OCI-LY1 (cell line): ENCODE results near the gene TUBGCP2.
"Not testable (repeated sequence)": the region's sequence is repeated elsewhere in the genome, so short reads cannot be mapped to it uniquely, and the experiment has no call there.

Source experiments
- H2AFZ ChIP-seq: fragments of 200-600 bp; sonication (generic), shearing (Covaris generic); 2 replicates; pipeline ENCODE4 v1.6.0; 2014; ENCODE audit warnings: antibody characterized with exemption, mild to moderate bottlenecking, low read length
- H3F3A ChIP-seq: fragments of 200-600 bp; sonication (generic), shearing (Covaris generic); 2 replicates; pipeline ENCODE4 v1.6.0; 2014; ENCODE audit warnings: mild to moderate bottlenecking, antibody characterized with exemption, low read length, moderate library complexity; ENCODE audit not compliant: insufficient read depth
- H3K27ac ChIP-seq: fragments of 200-600 bp; sonication (generic); 2 replicates; pipeline ENCODE4 v1.5.1; 2014; ENCODE audit warnings: low read length, mixed run types, mild to moderate bottlenecking, low read depth; ENCODE audit not compliant: poor library complexity, severe bottlenecking
- H3K27me3 ChIP-seq: fragments of 200-600 bp; sonication (generic); 2 replicates; pipeline ENCODE4 v1.6.0; 2014; ENCODE audit warnings: antibody characterized with exemption, mild to moderate bottlenecking, low read length, moderate library complexity; ENCODE audit not compliant: insufficient read depth
- H3K36me3 ChIP-seq: fragments of 200-600 bp; sonication (generic); 2 replicates; pipeline ENCODE4 v1.6.1; 2014; ENCODE audit warnings: mild to moderate bottlenecking, antibody characterized with exemption, low read length, moderate library complexity, mixed read lengths; ENCODE audit not compliant: insufficient read depth
- H3K4me1 ChIP-seq: fragments of 200-600 bp; sonication (generic); 2 replicates; pipeline ENCODE4 v1.5.1; 2014; ENCODE audit warnings: mild to moderate bottlenecking, low read length, moderate library complexity; ENCODE audit not compliant: insufficient read depth, severe bottlenecking
- H3K4me2 ChIP-seq: fragments of 200-600 bp; sonication (generic), shearing (Covaris generic); 2 replicates; pipeline ENCODE4 v1.6.1; 2014; ENCODE audit warnings: low read length
- H3K4me3 ChIP-seq: fragments of 200-600 bp; sonication (generic); 2 replicates; pipeline ENCODE4 v1.5.1; 2014; ENCODE audit warnings: low read length, low read depth, mild to moderate bottlenecking, mixed read lengths; ENCODE audit not compliant: poor library complexity, severe bottlenecking
- H3K79me2 ChIP-seq: fragments of 200-600 bp; shearing (Covaris generic); 2 replicates; pipeline ENCODE4 v1.6.1; 2016; ENCODE audit warnings: mixed run types, low read length, mixed read lengths; ENCODE audit not compliant: insufficient read depth
- H3K9ac ChIP-seq: fragments of 200-600 bp; sonication (generic), shearing (Covaris generic); 2 replicates; pipeline ENCODE4 v1.6.1; 2014; ENCODE audit warnings: mild to moderate bottlenecking, low read length, mixed read lengths
- H3K9me2 ChIP-seq: fragments of 200-600 bp; sonication (generic), shearing (Covaris generic); 2 replicates; pipeline ENCODE4 v1.6.1; 2014; ENCODE audit warnings: low read depth, mild to moderate bottlenecking, low read length, mixed read lengths
- H3K9me3 ChIP-seq: fragments of 200-600 bp; shearing (Covaris generic); 2 replicates; pipeline ENCODE4 v1.6.1; 2014; ENCODE audit warnings: low read length, mixed read lengths
- H4K20me1 ChIP-seq: fragments of 200-600 bp; sonication (generic), shearing (Covaris generic); 2 replicates; pipeline ENCODE4 v1.6.0; 2016; ENCODE audit warnings: mild to moderate bottlenecking, low read length; ENCODE audit not compliant: insufficient read depth
- EZH2 ChIP-seq: fragments of 200-600 bp; sonication (generic), shearing (Covaris generic); IDR thresholded peaks from 2 replicates; pipeline ENCODE4 v1.8.0; 2017; ENCODE audit warnings: borderline replicate concordance, mixed run types, mild to moderate bottlenecking, antibody characterized with exemption, low read length, moderate library complexity, mixed read lengths
- TF ChIP-seq, protein P1 (sequence below): fragments of 200-600 bp; sonication (generic), shearing (Covaris generic); IDR thresholded peaks from 2 replicates; pipeline ENCODE4 v1.5.1; 2017; ENCODE audit warnings: mild to moderate bottlenecking, antibody characterized with exemption, low read length, moderate library complexity, mixed read lengths

Gene TUBGCP2

DNA sequence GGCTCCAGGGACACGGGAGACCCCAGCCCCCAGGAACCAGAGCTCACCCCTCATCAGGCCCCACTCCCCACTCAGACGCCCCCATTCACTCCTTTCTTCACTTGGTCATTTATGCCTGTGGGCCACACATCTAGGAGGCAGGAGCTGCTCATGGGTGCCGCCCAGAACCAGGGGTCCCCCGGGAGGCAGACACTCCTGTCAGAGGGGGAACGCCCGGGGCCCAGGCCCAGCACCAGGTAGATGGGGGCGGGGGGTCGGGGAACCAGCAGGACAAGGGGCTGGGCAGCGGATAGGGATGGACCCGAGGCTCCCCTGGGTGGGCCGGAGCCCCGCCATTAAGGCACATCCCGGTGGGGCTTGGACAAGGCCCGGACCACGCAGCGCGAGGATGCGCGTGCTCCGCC lies 16.2 kb upstream of the TUBGCP2 start:
- H3K27me3 ChIP-seq: peaks cover 9% of the 10 kb centered on the region
- no peaks in the 10 kb centered on the region for H4K20me1 ChIP-seq
- no peaks in the 10 kb centered on the region for H3K9me3 ChIP-seq
- no peak overlapping the region for H2AFZ ChIP-seq
- no peaks in the 10 kb centered on the region for H3F3A ChIP-seq
- H3K27ac ChIP-seq: no peak overlapping the region
- peak overlapping the region; percentile 57; the same call in 1 of the 2 replicates for H3K4me2 ChIP-seq
- H3K9me2 ChIP-seq: no peaks in the 10 kb centered on the region
- peak overlapping the region; percentile 47 for H3K4me3 ChIP-seq
- H3K79me2 ChIP-seq: no peaks in the 10 kb centered on the region
- H3K4me1 ChIP-seq: peaks cover 8% of the 10 kb centered on the region
- no peak overlapping the region for H3K9ac ChIP-seq
- H3K36me3 ChIP-seq: no peaks in the 10 kb centered on the region
- no peak for TF ChIP-seq EZH2
- TF ChIP-seq, protein P1, sequence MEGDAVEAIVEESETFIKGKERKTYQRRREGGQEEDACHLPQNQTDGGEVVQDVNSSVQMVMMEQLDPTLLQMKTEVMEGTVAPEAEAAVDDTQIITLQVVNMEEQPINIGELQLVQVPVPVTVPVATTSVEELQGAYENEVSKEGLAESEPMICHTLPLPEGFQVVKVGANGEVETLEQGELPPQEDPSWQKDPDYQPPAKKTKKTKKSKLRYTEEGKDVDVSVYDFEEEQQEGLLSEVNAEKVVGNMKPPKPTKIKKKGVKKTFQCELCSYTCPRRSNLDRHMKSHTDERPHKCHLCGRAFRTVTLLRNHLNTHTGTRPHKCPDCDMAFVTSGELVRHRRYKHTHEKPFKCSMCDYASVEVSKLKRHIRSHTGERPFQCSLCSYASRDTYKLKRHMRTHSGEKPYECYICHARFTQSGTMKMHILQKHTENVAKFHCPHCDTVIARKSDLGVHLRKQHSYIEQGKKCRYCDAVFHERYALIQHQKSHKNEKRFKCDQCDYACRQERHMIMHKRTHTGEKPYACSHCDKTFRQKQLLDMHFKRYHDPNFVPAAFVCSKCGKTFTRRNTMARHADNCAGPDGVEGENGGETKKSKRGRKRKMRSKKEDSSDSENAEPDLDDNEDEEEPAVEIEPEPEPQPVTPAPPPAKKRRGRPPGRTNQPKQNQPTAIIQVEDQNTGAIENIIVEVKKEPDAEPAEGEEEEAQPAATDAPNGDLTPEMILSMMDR: no peak

DNA sequence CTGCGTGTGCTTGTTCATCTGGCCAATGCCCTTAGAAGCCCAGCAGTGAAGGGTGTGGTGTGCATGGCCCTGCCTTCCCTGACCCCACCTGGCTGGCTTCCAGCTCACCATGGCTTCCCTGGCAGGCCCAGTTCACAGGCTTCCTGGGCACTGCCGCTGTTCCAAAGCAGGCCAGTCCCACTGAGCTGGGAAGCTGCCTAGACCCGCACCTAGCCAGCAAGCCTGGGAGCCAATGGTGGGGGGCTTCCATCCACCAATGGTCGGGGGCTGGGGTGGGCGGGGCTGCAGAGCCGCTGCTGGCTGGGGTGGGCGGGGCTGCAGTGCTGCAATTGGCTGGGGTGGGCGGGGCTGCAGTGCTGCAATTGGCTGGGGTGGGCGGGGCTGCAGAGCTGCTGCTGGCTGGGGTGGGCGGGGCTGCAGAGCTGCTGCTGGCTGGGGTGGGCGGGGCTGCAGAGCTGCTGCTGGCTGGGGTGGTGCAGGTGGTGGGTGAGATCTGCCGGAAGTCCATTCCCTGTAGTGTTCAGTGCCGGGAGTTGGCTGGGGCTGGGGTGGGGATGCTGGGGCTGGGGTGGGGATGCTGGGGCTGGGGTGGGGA lies 15.6 kb upstream of the TUBGCP2 start:
- Histone ChIP-seq H3K27me3 (peaks cover 9% of the 10 kb centered on the region), H4K20me1 (no peaks in the 10 kb centered on the region), H3K36me3 (no peaks in the 10 kb centered on the region), H3K9me3 (no peaks in the 10 kb centered on the region), H3K27ac (no peak overlapping the region), H2AFZ (no peak overlapping the region), H3K9ac (no peak overlapping the region), H3K79me2 (no peaks in the 10 kb centered on the region), H3K4me2 (no peak overlapping the region), H3K9me2 (no peaks in the 10 kb centered on the region), H3K4me1 (peaks cover 7% of the 10 kb centered on the region), H3F3A (no peaks in the 10 kb centered on the region), H3K4me3 (no peak overlapping the region)
- no peak for TF ChIP-seq EZH2
- TF ChIP-seq, protein P1: no peak

GRCh38 chr10:133322064-133322709 lies 13.5 kb upstream of the TUBGCP2 start:
- H3F3A ChIP-seq, H3K9me2 ChIP-seq, H4K20me1 ChIP-seq, H3K4me3 ChIP-seq, H3K27me3 ChIP-seq, H3K4me2 ChIP-seq, H3K27ac ChIP-seq, H2AFZ ChIP-seq, H3K9ac ChIP-seq, H3K9me3 ChIP-seq, H3K79me2 ChIP-seq, H3K36me3 ChIP-seq: not testable (repeated sequence)
- peaks cover 17% of the 10 kb centered on the region for H3K4me1 ChIP-seq

DNA sequence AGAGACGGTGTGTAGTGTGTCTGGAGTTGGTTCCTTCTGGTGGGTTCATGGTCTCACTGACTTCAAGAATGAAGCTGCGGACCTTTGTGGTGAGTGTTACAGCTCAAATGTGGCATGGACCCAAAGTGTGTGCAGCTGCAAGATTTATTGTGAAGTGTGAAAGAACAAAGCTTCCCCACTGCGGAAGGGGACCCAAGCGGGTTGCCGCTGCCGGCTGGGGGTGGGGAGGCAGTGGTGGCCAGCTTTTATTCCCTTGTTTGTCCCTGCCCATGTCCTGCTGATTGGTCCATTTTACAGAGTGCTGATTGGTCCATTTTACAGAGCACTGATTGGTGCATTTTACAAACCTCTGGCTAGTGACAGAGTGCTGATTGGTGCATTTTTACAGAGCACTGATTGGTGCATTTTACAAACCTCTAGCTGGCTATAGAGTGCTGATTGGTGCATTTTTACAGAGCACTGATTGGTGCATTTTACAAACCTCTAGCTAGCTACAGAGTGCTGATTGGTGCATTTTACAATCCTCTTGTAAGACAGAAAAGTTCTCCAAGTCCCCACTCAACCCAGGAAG lies 12.3 kb upstream of the TUBGCP2 start:
- H3K4me3 ChIP-seq, H3K27me3 ChIP-seq, H3K36me3 ChIP-seq, H3K27ac ChIP-seq, H3K4me2 ChIP-seq, H3K9me3 ChIP-seq, H4K20me1 ChIP-seq, H3K9ac ChIP-seq, H2AFZ ChIP-seq, H3F3A ChIP-seq, H3K79me2 ChIP-seq, H3K9me2 ChIP-seq: not testable (repeated sequence)
- H3K4me1 ChIP-seq: peaks cover 17% of the 10 kb centered on the region
